ENCODE measurements around the gene BCKDHA. TPM values are rescaled to one million over a fixed set of nuclear protein-coding genes. Genes with fewer than 3 reads are reported as not detected.

BCKDHA gene
- total RNA-seq, 1 experiment from 2014 or later = 17.7 TPM

DNA sequence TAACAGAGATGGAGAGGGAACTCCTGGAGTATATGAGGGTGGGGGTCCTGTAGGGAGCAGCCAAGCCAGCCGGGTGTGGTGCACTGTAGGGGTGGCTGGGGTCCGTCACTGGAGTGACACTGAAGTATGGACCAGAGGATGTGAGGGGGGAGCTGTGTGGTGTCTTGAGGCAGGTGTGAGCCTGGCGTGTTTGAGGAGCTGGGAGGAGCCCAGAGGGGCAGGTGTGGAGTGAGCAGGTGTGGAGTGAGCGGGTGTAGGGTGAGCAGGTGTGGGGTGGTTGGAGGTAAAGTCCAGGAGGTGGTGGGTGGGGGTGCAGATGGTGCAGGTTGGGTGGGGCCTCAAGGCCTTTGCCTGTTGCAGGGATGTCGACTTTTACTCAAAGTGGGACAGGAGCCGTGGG lies 23.7 kb downstream of the BCKDHA start:
- Histone ChIP-seq H4K20me1 (ENCODE audit: insufficient read depth) (no peaks in the 10 kb centered on the region), H3K4me2 (ENCODE audit: low read length) (no peak overlapping the region), H3K9me3 (ENCODE audit: control insufficient read depth in 1 of 2, insufficient read depth in 1 of 2, low read depth in 1 of 2, low read length in 2 of 2) (no peaks in the 10 kb centered on the region), H3K79me2 (ENCODE audit: insufficient read depth, low read length) (no peaks in the 10 kb centered on the region), H3K27ac (ENCODE audit: low read depth, low read length) (no peak overlapping the region), H3K4me3 (replicated peaks in 1 of 2; ENCODE audit: low read depth in 1 of 2, low read length in 2 of 2) (no peak overlapping the region), H3K9me2 (ENCODE audit: insufficient read depth) (no peaks in the 10 kb centered on the region), H3K36me3 (ENCODE audit: control insufficient read depth in 1 of 2, insufficient read depth in 2 of 2, low read length in 2 of 2) (peaks cover 3% of the 10 kb centered on the region in 2 experiments; a peak in 2 of 4 replicates), H3K4me1 (ENCODE audit: control insufficient read depth in 1 of 2, insufficient read depth in 2 of 2, low read length in 2 of 2) (no peaks in the 10 kb centered on the region), H3K27me3 (ENCODE audit: insufficient read depth, low read length) (no peaks in the 10 kb centered on the region), H3K9ac (ENCODE audit: low read length) (no peak overlapping the region), H2AFZ (ENCODE audit: low read depth, low read length, poor library complexity, severe bottlenecking) (no peak overlapping the region)
- TF ChIP-seq EZH2 (IDR thresholded peaks at IDR 0.05) (no peak), TCF7L2 (IDR thresholded peaks at IDR 0.05; ENCODE audit: borderline replicate concordance, extremely low read depth, insufficient read depth, insufficient read length) (no peak)
- CTCF ChIA-PET = no interaction called here
- POLR2A ChIA-PET = no interaction called here
- ATAC-seq (no peak), DNase-seq (ENCODE audit: low read depth, low spot score) (no peak)
- intact Hi-C loops (cut with micrococcal nuclease) = no loop called here
- RAD21 ChIA-PET (ENCODE audit: low non-redundant PET in 1 of 2, low total read pairs in 2 of 2, uncharacterized antibody in 2 of 2, unreplicated experiment in 2 of 2) = no interaction called here
- BruUV-seq (replicated peaks) = no TSS peak

DNA sequence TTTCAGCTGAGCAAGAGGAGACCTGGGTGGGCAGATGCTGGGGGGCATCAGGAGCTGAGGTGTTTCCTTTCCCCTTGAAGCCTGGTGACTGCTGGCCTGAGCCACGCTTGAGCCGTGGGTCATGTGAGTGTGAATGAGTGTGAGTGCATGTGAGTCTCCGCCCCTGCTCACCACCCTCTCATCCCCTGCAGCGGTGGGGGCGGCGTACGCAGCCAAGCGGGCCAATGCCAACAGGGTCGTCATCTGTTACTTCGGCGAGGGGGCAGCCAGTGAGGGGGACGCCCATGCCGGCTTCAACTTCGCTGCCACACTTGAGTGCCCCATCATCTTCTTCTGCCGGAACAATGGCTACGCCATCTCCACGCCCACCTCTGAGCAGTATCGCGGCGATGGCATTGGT lies 24.4 kb downstream of the BCKDHA start:
- ChIA-PET POLR2A (no interaction called here), RAD21 (ENCODE audit: low non-redundant PET in 1 of 2, low total read pairs in 2 of 2, uncharacterized antibody in 2 of 2, unreplicated experiment in 2 of 2) (no interaction called here), CTCF (no interaction called here)
- H3K79me2 ChIP-seq (ENCODE audit: insufficient read depth, low read length) = no peaks in the 10 kb centered on the region
- DNase-seq (ENCODE audit: low read depth, low spot score) = no peak
- H3K27me3 ChIP-seq (ENCODE audit: insufficient read depth, low read length) = no peaks in the 10 kb centered on the region
- H3K36me3 ChIP-seq (ENCODE audit: control insufficient read depth in 1 of 2, insufficient read depth in 2 of 2, low read length in 2 of 2) = peaks cover 3% of the 10 kb centered on the region in 2 experiments; a peak in 2 of 4 replicates
- no peak overlapping the region for H2AFZ ChIP-seq (ENCODE audit: low read depth, low read length, poor library complexity, severe bottlenecking)
- BruUV-seq (replicated peaks) = no TSS peak
- no peak overlapping the region for H3K4me3 ChIP-seq (replicated peaks in 1 of 2; ENCODE audit: low read depth in 1 of 2, low read length in 2 of 2)
- H3K9ac ChIP-seq (ENCODE audit: low read length) = no peak overlapping the region
- TF ChIP-seq TCF7L2 (IDR thresholded peaks at IDR 0.05; ENCODE audit: borderline replicate concordance, extremely low read depth, insufficient read depth, insufficient read length) (no peak), POLR2A (IDR thresholded peaks at IDR 0.05; ENCODE audit: borderline replicate concordance, extremely low read depth, insufficient read depth, insufficient read length) (no peak), ELF1 (IDR thresholded peaks at IDR 0.05; ENCODE audit: borderline replicate concordance, low read depth) (no peak), JUND (IDR thresholded peaks at IDR 0.05) (no peak), EZH2phosphoT487 (IDR thresholded peaks at IDR 0.05; ENCODE audit: borderline replicate concordance) (no peak), EGR1 (IDR thresholded peaks at IDR 0.05; ENCODE audit: low read depth) (no peak), CBX3 (IDR thresholded peaks at IDR 0.05; ENCODE audit: low read depth) (no peak), ZNF274 (IDR thresholded peaks at IDR 0.05; ENCODE audit: low read depth, low read length) (no peak), SP1 (IDR thresholded peaks at IDR 0.05; ENCODE audit: low read depth) (no peak), EZH2 (IDR thresholded peaks at IDR 0.05) (no peak), YY1 (IDR thresholded peaks at IDR 0.05; ENCODE audit: extremely low read depth, insufficient replicate concordance, low read depth, low read length) (no peak), ZFX (IDR thresholded peaks at IDR 0.05) (no peak), CEBPB (IDR thresholded peaks at IDR 0.05; ENCODE audit: low read depth) (no peak)
- TF ChIP-seq, protein P1, sequence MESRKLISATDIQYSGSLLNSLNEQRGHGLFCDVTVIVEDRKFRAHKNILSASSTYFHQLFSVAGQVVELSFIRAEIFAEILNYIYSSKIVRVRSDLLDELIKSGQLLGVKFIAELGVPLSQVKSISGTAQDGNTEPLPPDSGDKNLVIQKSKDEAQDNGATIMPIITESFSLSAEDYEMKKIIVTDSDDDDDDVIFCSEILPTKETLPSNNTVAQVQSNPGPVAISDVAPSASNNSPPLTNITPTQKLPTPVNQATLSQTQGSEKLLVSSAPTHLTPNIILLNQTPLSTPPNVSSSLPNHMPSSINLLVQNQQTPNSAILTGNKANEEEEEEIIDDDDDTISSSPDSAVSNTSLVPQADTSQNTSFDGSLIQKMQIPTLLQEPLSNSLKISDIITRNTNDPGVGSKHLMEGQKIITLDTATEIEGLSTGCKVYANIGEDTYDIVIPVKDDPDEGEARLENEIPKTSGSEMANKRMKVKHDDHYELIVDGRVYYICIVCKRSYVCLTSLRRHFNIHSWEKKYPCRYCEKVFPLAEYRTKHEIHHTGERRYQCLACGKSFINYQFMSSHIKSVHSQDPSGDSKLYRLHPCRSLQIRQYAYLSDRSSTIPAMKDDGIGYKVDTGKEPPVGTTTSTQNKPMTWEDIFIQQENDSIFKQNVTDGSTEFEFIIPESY (IDR thresholded peaks at IDR 0.05; ENCODE audit: extremely low read depth, insufficient replicate concordance, low read length) = no peak
- TF ChIP-seq, protein P2, sequence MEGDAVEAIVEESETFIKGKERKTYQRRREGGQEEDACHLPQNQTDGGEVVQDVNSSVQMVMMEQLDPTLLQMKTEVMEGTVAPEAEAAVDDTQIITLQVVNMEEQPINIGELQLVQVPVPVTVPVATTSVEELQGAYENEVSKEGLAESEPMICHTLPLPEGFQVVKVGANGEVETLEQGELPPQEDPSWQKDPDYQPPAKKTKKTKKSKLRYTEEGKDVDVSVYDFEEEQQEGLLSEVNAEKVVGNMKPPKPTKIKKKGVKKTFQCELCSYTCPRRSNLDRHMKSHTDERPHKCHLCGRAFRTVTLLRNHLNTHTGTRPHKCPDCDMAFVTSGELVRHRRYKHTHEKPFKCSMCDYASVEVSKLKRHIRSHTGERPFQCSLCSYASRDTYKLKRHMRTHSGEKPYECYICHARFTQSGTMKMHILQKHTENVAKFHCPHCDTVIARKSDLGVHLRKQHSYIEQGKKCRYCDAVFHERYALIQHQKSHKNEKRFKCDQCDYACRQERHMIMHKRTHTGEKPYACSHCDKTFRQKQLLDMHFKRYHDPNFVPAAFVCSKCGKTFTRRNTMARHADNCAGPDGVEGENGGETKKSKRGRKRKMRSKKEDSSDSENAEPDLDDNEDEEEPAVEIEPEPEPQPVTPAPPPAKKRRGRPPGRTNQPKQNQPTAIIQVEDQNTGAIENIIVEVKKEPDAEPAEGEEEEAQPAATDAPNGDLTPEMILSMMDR (IDR thresholded peaks at IDR 0.05 in 2 of 3, conservative IDR thresholded peaks at IDR 0.05 in 1 of 3; ENCODE audit: borderline replicate concordance in 1 of 3, insufficient read depth in 1 of 3, low read depth in 2 of 3, low read length in 2 of 3) = no peak
- TF ChIP-seq, protein P3, sequence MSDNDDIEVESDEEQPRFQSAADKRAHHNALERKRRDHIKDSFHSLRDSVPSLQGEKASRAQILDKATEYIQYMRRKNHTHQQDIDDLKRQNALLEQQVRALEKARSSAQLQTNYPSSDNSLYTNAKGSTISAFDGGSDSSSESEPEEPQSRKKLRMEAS (IDR thresholded peaks at IDR 0.05) = no peak
- H3K27ac ChIP-seq (ENCODE audit: low read depth, low read length) = no peak overlapping the region
- H4K20me1 ChIP-seq (ENCODE audit: insufficient read depth) = no peaks in the 10 kb centered on the region
- intact Hi-C loops (cut with micrococcal nuclease) = no loop called here
- H3K4me1 ChIP-seq (ENCODE audit: control insufficient read depth in 1 of 2, insufficient read depth in 2 of 2, low read length in 2 of 2) = peaks cover 0 to 2% of the 10 kb centered on the region in 2 experiments; a peak in 2 of 4 replicates
- no peak for ATAC-seq
- no peaks in the 10 kb centered on the region for H3K9me3 ChIP-seq (ENCODE audit: control insufficient read depth in 1 of 2, insufficient read depth in 1 of 2, low read depth in 1 of 2, low read length in 2 of 2)
- H3K9me2 ChIP-seq (ENCODE audit: insufficient read depth) = no peaks in the 10 kb centered on the region
- no peak overlapping the region for H3K4me2 ChIP-seq (ENCODE audit: low read length)

Measured in HCT116 (cell line).